ENCODE data around the gene SLAMF8. TPM values are rescaled to one million over a fixed set of nuclear protein-coding genes. Genes with fewer than 3 reads are reported as not detected.

Gene SLAMF8
- total RNA-seq, 4 donors from 2014 or later = 2.7 to 5.5 (median 3.9) TPM

GRCh38 chr1:159831412-159832141, 4.9 kb downstream of the SLAMF8 start:
- Histone ChIP-seq H3K9me3 (no peaks in the 10 kb centered on the region), H3K27me3 (no peaks in the 10 kb centered on the region), H3K4me3 (no peak overlapping the region), H3K36me3 (no peaks in the 10 kb centered on the region), H3K27ac (no peak overlapping the region), H3K4me1 (peaks cover 7% of the 10 kb centered on the region)
- no peak for DNase-seq (ENCODE audit: low spot score in 2 of 2)
- WGBS = 71% methylated on average over 7 of the region's 7 CpGs
- no peak for TF ChIP-seq POLR2A (IDR thresholded peaks at IDR 0.05)
- no peak for TF ChIP-seq EP300 (IDR thresholded peaks at IDR 0.05)
- TF ChIP-seq POLR2AphosphoS5 (IDR thresholded peaks at IDR 0.05) = no peak
- TF ChIP-seq, protein P1, sequence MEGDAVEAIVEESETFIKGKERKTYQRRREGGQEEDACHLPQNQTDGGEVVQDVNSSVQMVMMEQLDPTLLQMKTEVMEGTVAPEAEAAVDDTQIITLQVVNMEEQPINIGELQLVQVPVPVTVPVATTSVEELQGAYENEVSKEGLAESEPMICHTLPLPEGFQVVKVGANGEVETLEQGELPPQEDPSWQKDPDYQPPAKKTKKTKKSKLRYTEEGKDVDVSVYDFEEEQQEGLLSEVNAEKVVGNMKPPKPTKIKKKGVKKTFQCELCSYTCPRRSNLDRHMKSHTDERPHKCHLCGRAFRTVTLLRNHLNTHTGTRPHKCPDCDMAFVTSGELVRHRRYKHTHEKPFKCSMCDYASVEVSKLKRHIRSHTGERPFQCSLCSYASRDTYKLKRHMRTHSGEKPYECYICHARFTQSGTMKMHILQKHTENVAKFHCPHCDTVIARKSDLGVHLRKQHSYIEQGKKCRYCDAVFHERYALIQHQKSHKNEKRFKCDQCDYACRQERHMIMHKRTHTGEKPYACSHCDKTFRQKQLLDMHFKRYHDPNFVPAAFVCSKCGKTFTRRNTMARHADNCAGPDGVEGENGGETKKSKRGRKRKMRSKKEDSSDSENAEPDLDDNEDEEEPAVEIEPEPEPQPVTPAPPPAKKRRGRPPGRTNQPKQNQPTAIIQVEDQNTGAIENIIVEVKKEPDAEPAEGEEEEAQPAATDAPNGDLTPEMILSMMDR (IDR thresholded peaks at IDR 0.05) = no peak

- DNase-seq (ENCODE audit: low spot score in 2 of 2) = no peak
- WGBS = 92% methylated on average over 2 of the region's 2 CpGs
- Histone ChIP-seq H3K4me1 (peaks cover 7% of the 10 kb centered on the region), H3K27ac (no peak overlapping the region), H3K36me3 (no peaks in the 10 kb centered on the region), H3K4me3 (no peak overlapping the region), H3K9me3 (no peaks in the 10 kb centered on the region), H3K27me3 (no peaks in the 10 kb centered on the region)
- TF ChIP-seq POLR2AphosphoS5 (IDR thresholded peaks at IDR 0.05) = no peak
- no peak for TF ChIP-seq EP300 (IDR thresholded peaks at IDR 0.05)
- TF ChIP-seq, protein P1 (IDR thresholded peaks at IDR 0.05) = no peak
- TF ChIP-seq POLR2A (IDR thresholded peaks at IDR 0.05) = no peak
Observed at GRCh38 chr1:159832309-159832708, 5.6 kb downstream of the SLAMF8 start.

DNA sequence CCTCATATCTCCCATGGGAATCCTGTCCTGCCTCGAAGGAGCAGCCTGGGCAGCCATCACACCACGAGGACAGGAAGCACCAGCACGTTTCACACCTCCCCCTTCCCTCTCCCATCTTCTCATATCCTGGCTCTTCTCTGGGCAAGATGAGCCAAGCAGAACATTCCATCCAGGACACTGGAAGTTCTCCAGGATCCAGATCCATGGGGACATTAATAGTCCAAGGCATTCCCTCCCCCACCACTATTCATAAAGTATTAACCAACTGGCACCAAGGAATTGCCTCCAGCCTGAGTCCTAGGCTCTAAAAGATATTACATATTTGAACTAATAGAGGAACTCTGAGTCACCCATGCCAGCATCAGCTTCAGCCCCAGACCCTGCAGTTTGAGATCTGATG, 8.7 kb downstream of the SLAMF8 start:
- 62% methylated on average over 3 of the region's 3 CpGs for WGBS
- H3K27me3 ChIP-seq = no peaks in the 10 kb centered on the region
- H3K4me3 ChIP-seq = no peak overlapping the region
- TF ChIP-seq EP300 (IDR thresholded peaks at IDR 0.05) (no peak), POLR2A (IDR thresholded peaks at IDR 0.05) (no peak)
- no peak for DNase-seq (ENCODE audit: low spot score in 2 of 2)
- no peaks in the 10 kb centered on the region for H3K9me3 ChIP-seq
- peaks cover 5% of the 10 kb centered on the region for H3K36me3 ChIP-seq
- H3K4me1 ChIP-seq = no peaks in the 10 kb centered on the region
- no peak overlapping the region for H3K27ac ChIP-seq

DNA sequence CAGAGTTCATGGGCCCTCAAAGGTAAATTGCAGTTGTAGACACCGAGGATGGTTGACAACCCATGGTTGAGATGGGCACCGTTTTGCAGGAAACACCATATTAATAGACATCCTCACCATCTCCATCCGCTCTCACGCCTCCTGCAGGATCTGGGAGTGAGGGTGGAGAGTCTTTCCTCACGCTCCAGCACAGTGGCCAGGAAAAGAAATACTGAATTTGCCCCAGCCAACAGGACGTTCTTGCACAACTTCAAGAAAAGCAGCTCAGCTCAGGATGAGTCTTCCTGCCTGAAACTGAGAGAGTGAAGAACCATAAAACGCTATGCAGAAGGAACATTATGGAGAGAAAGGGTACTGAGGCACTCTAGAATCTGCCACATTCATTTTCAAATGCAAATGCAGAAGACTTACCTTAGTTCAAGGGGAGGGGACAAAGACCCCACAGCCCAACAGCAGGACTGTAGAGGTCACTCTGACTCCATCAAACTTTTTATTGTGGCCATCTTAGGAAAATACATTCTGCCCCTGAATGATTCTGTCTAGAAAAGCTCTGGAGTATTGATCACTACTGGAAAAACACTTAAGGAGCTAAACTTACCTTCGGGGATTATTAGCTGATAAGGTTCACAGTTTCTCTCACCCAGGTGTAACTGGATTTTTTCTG, 9.3 kb downstream of the SLAMF8 start:
- Histone ChIP-seq H3K4me1 (no peaks in the 10 kb centered on the region), H3K36me3 (peaks cover 5% of the 10 kb centered on the region)

DNA sequence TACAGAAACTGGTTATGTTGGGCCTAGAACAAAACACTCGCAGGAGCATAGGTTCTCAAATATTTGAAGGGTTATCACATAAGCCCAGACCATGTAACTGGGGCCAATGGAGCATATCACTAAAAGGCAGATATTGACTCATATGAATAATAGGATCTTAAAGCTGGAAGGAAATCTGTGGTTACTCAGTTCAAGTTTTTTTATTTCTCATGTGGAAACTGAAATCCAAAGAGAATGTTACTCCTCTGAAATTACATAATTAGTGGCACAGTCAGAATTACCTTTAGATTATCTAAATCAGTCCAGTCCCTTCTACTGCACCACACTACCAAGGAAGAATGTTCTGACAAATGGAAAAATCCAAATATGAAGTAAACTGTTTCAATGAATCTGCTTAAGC, 12.0 kb downstream of the SLAMF8 start:
- TF ChIP-seq, protein P1 (IDR thresholded peaks at IDR 0.05) = no peak
- WGBS = 97% methylated on average over 1 of the region's 1 CpG

More for the DNA sequence above, 9.3 kb downstream of the SLAMF8 start:
- no peak for TF ChIP-seq EP300 (IDR thresholded peaks at IDR 0.05)
- TF ChIP-seq, protein P1 (IDR thresholded peaks at IDR 0.05) = no peak
- TF ChIP-seq POLR2A (IDR thresholded peaks at IDR 0.05) = no peak
- no peak for TF ChIP-seq POLR2AphosphoS5 (IDR thresholded peaks at IDR 0.05)
- 89% methylated on average over 8 of the region's 8 CpGs for WGBS
- Histone ChIP-seq H3K4me3 (no peak overlapping the region), H3K9me3 (no peaks in the 10 kb centered on the region), H3K27ac (no peak overlapping the region), H3K27me3 (no peaks in the 10 kb centered on the region)
- DNase-seq (ENCODE audit: low spot score in 2 of 2) = no peak

More for the DNA sequence above, 12.0 kb downstream of the SLAMF8 start:
- Histone ChIP-seq H3K9me3 (no peaks in the 10 kb centered on the region), H3K27ac (no peak overlapping the region), H3K4me1 (no peaks in the 10 kb centered on the region), H3K36me3 (peaks cover 5% of the 10 kb centered on the region), H3K27me3 (no peaks in the 10 kb centered on the region), H3K4me3 (no peak overlapping the region)
- no peak for DNase-seq (ENCODE audit: low spot score in 2 of 2)

Measured in suprapubic skin (tissue), 4 donors.